ENCODE results near the gene TBC1D30.

DNA sequence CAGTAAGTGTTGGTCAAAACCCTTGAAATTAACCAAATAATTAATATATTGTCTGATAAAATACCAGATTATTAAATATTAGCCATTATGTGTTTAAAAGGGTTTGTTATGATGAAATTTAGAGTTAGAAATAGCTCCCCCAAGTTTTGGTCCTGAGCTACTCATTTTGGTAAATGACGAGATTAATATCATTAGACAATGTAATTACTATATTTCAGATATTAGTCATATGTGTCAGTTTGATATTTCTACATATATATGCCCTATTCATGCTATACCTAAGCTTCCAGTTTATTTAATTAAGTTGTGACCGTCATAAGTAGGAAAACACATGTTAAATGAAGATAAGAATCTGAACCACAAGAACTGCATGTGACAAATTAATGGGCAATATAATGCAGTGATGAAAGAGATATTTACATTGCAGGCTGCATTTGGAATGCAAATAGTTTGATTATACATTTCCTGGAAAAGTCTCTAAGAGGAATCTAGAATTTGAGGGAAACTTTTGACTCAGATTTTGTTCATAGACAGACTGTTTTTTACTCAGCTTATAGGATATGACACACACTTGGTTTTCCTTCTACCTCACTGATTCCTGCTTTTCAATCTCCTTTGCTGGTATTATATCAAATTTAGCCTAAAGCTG is 70.5 kb downstream of the TBC1D30 start:
- TF ChIP-seq CTCF (IDR thresholded peaks at IDR 0.05; ENCODE audit: insufficient read depth, low read depth, low read length), result no peak
- TF ChIP-seq EZH2 (IDR thresholded peaks at IDR 0.05; ENCODE audit: insufficient read depth, low read length), result no peak

Measured in astrocyte (in vitro differentiated cells and primary cell).